Right ventricle myocardium inferior (tissue), 1 donor: Measurements from ENCODE around the gene GATB. TPM values are rescaled to one million over a fixed set of nuclear protein-coding genes. Genes with fewer than 3 reads are reported as not detected.
"Not testable (repeated sequence)": the region's sequence is repeated elsewhere in the genome, so short reads cannot be mapped to it uniquely, and the experiment has no call there.

Source experiments
- ATAC-seq: fragments of 200-7000 bp; cut with Tn5 transposase; one replicate; pipeline ENCODE4 v1.9.1; 2020; ENCODE audit warnings: mild to moderate bottlenecking, moderate library complexity
- DNase-seq: peaks from one replicate; pipeline ENCODE4 v3.0.0; 2021; ENCODE audit errors: missing footprints
- intact Hi-C: fragments of 100-400 bp; cut with DNase I; formaldehyde crosslinking; loops from one replicate; pipeline ENCODE4 v1.11.0; 2022
- total RNA-seq: library from RNA; stranded (reverse); fragmentation: NEBNext Ultra II Directional; extraction: Animal tissue kit (Norgen Biotek cat#: 25700); gene quantifications from one replicate; pipeline ENCODE4 v1.2.1, GENCODE V29; 2021
- donor health status: DM: no; HTN: yes; CAD: no; lungs with severe emphysema.

The GATB gene
- total RNA-seq, 1 donor from 2014 or later, result 171 TPM

GRCh38 chr4:151744614-151745013 is 16.2 kb downstream of the GATB start:
- intact Hi-C loops, result no loop called here
- ATAC-seq (no peak), DNase-seq (no peak)

- DNase-seq (no peak), ATAC-seq (no peak)
- intact Hi-C loops, result no loop called here
Measured at GRCh38 chr4:151743894-151744293, 16.9 kb downstream of the GATB start.

GRCh38 chr4:151743128-151743854 is 17.5 kb downstream of the GATB start:
- DNase-seq (no peak), ATAC-seq (no peak)
- intact Hi-C loops, result no loop called here

DNA sequence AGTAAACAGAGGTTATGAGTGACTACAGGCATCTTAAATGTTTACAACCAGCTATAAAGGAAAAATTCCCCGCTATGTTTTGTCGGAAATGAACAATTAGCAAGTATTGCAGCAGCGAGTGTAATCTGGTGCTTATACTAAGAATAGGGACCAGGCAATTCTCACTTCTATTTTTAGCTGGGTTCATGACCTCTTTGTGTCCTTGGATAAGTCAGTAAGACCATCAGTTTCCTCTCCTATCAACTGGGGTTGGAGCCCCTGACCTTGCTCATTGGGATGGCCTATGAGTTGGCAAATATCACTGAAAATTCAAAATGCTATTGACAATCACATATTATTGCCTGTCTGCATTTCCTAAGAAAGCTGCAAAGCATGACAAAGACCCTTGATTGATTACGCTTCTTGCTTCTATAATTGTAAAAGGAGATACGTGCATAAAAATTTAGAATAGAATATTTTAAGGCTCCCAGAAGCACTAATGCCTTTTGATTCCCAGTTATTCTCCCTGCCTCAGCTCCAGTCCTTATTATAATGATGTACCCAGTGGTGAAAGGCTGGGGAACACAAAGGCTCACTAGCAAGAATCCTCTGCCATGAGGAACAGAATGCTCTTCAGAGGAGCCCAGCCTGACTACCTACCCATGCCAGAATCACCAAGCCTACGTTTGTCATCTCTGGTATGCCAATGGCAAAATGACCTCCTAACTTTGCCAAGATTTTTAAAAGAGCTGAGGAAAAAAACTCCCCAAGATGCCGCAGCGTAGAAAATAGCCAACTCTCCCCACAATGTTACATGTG is 21.9 kb downstream of the GATB start:
- ATAC-seq (peak; percentile 42), DNase-seq (no peak)
- intact Hi-C loops, result no loop called here

- ATAC-seq, DNase-seq, intact Hi-C loops: not testable (repeated sequence)
Measured at GRCh38 chr4:151736852-151737251, 24.0 kb downstream of the GATB start.

- intact Hi-C loops, result no loop called here
- ATAC-seq, result no peak
- DNase-seq, result no peak
Measured at GRCh38 chr4:151736361-151736760, 24.4 kb downstream of the GATB start.

DNA sequence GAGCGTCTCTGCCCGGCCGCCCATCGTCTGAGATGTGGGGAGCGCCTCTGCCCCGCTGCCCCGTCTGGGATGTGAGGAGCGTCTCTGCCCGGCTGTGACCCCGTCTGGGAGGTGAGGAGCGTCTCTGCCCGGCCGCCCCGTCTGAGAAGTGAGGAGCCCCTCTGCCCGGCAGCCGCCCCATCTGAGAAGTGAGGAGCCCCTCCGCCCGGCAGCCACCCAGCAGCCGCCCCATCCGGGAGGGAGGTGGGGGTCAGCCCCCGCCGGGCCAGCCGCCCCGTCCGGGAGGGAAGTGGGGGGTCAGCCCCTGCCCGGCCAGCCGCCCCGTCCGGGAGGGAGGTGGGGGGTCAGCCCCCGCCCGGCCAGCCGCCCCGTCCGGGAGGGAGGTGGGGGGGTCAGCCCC is 29.1 kb downstream of the GATB start:
- DNase-seq, ATAC-seq, intact Hi-C loops: not testable (repeated sequence)

DNA sequence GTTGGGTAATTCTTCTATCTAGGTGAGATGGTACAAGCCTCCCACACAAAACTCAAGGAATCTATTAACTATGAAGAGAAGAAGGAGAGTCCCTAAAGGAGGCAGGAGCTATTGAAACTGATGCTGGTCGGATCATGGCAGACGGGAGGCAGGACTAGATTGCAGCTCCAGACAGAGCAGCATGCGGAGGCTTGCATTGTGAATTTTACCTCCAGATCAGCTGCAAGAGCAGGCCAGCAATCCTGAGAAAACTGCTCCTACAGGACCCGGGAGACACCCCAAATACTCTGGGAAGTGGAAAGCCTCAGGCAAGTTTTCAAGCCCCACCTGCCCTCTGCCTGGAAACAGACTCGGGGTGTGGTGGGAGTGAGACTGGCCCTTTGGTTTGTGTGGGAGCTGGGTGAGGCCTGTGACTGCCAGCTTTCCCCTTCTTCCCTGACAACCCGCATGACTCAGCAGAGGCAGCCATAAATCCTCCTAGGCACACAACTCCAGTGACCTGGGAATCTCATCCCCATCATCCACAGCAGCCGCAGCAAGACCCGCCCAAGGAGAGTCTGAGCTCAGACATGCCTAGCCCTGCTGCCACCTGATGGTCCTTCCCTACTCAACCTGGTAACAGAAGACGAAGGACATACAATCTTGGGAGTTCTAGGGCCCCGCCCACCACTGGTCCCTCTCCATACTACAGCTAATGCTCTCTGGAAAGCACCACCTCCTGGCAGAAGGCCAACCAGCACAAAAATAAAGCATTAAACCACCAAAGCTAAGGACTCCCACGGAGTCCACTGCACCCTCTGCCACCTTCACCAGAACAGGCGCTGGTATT is 30.9 kb downstream of the GATB start:
- intact Hi-C loops, result no loop called here
- DNase-seq (no peak), ATAC-seq (no peak)

- intact Hi-C loops, result no loop called here
- no peak for ATAC-seq
- DNase-seq, result no peak
Measured at GRCh38 chr4:151728679-151729078, 32.1 kb downstream of the GATB start.

DNA sequence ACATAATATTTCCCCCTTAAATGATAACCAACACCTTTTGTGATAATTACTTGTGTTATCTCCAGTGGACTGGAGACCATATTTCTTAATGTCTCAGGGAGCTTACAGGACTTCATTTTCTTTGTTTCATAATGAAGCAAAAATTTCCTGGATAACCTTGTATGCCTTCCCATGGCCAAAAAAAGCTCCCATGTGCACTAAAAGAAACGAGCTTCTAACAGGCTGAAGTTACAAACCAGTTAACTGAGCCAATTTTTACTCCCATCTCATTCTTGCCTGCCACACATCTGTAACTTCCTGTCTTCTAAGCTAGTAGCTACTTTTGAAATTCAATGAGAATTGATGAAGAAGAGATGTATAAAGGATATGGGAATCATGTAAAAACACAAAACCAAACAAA is 32.8 kb downstream of the GATB start:
- intact Hi-C loops, result no loop called here
- ATAC-seq (no peak), DNase-seq (no peak)

DNA sequence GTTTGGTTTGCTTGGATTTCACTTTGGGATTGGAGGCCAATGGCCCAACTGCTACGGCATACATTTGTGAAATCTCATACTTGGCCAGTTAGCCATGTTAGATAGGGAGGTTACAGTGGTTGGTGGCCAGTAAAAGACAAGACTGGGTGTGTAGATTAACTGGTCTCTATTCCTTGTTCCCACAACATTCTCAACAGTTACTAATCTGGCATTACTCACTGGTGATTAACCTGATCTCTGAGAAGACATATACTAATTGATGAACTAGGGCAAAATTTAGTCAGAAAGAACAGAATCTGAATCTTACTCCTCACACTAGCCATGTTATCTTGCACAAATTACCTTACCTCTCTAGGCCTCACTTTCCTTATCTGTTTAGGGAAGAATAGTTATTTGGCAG is 33.4 kb downstream of the GATB start:
- intact Hi-C loops, result no loop called here
- no peak for ATAC-seq

DNA sequence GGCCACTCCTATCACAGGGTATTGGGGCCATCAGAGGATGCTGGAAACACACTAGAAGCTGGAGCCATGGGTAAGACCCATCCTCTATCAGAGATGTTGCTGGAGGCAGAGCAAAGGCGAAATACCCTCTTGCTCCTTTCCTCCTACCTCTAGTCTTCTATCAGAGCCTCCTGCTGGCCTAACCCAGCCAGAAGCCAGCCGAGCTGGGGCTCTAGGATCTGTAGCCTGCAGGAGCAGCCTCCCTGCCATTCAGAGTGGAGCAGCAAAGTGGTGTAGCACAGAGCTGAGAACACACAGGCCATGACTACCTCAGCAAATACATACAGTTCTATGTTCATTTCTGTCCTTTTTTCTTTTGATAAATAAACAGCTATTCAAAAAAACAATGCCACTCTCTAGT is 35.7 kb downstream of the GATB start:
- DNase-seq (no peak), ATAC-seq (no peak)
- intact Hi-C loops, result no loop called here

More for the DNA sequence above, 33.4 kb downstream of the GATB start:
- DNase-seq, result no peak

DNA sequence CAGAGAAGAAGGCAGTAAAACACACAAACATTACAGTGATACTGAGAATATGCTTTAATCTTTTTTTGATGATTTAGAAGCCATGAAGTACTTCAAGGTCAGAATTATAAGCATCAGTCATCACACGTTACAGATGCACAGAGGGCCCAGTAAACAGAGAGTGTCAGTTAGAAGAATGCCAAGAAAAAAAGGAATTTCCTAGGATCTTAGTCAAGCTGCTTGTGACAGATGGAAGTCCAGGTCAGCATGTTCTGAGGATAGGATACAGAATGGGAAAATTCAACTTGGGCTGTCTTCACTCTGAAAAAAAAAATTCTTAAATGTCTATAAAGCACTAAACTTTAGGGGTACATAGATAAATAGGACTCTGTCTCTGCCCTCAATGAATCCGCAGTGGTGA is 38.9 kb downstream of the GATB start:
- no peak for ATAC-seq
- intact Hi-C loops, result no loop called here

DNA sequence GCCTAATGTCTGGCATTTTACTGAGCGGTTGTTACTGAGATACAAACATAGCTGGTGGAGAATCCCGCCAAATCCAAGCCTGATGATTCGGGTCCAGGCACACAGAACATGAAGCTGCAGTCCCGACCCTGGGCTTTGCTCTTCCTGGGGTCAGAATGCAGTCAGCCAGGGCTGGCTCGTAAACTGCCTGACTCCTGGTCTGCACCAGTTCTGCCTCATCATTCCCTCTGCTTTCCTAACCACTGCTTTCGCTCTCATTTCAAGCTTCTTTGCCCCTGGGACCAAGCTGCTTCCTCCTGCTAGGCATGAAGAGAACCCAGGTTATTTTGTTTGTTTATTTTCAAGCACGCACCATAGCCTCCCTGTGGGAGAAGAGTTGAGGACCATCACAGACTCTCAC is 39.3 kb downstream of the GATB start:
- DNase-seq (no peak), ATAC-seq (no peak)
- intact Hi-C loops, result no loop called here

More for the DNA sequence above, 38.9 kb downstream of the GATB start:
- DNase-seq, result no peak

- intact Hi-C loops, result no loop called here
- peak; percentile 54 for ATAC-seq
- no peak for DNase-seq
Measured at GRCh38 chr4:151719956-151720334, 40.9 kb downstream of the GATB start.

- ATAC-seq, result peak; percentile 87
- intact Hi-C loops, result no loop called here
- peak; percentile 71 for DNase-seq
Measured at GRCh38 chr4:151718984-151719955, 41.5 kb downstream of the GATB start.

- DNase-seq (no peak), ATAC-seq (no peak)
- intact Hi-C loops, result no loop called here
Measured at GRCh38 chr4:151717909-151718628, 42.7 kb downstream of the GATB start.

DNA sequence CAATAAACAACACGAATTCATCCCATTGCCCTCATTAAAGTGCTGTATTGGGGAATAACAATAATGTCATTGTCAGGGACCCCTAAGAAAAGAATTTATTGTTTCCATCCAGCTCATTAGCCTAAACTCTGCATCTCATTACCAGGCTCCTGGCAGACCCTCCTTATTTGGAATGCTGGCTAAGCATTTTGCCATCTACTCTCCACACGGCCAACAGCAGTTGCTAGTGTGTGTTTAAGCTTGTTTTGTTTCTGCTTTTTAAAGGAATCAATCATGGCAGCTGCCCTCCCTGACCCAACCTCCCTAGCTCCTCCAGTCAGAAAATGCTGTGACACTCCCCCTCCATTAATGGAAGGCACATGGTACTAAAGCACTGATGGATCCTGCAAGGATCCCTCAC is 43.5 kb downstream of the GATB start:
- DNase-seq (no peak), ATAC-seq (no peak)
- intact Hi-C loops, result no loop called here
